Activated B cell treated with CpG ODN at 0.5 μM for 24 hours (primary cell): ENCODE measurements around the gene GJA4. TPM values are rescaled to one million over a fixed set of nuclear protein-coding genes. Genes with fewer than 3 reads are reported as not detected.

Experiments used
- ATAC-seq: fragments of 200-7000 bp; cut with Tn5 transposase; one replicate; pipeline ENCODE4 v1.10.0; 2021; ENCODE audit warnings: low read depth, mild to moderate bottlenecking, moderate library complexity
- CTCF ChIA-PET: fragments of 350-600 bp; sonication (Branson Sonifier 250); formaldehyde crosslinking; loops from one replicate; lab custom pipeline; 2021; ENCODE audit warnings: antibody characterized with exemption; lab: Charles Lee
- POLR2A ChIA-PET: fragments of 350-600 bp; sonication (Branson Sonifier 250); formaldehyde crosslinking; loops from one replicate; lab custom pipeline; 2021; ENCODE audit warnings: antibody characterized with exemption; lab: Charles Lee
- DNase-seq: peaks from one replicate; pipeline ENCODE4 v3.0.0; 2022
- H3K27ac Mint-ChIP-seq: one replicate; pipeline ENCODE4 v1.8.0; 2020; ENCODE audit warnings: mixed read lengths
- H3K27me3 Mint-ChIP-seq: one replicate; pipeline ENCODE4 v1.8.0; 2021; ENCODE audit warnings: mixed read lengths
- H3K36me3 Mint-ChIP-seq: one replicate; pipeline ENCODE4 v1.8.0; 2021; ENCODE audit warnings: low read depth, mixed read lengths
- H3K4me1 Mint-ChIP-seq: one replicate; pipeline ENCODE4 v1.8.0; 2021; ENCODE audit warnings: mixed read lengths
- H3K4me3 Mint-ChIP-seq: one replicate; pipeline ENCODE4 v1.8.0; 2020; ENCODE audit warnings: mild to moderate bottlenecking, mixed read lengths
- H3K9me3 Mint-ChIP-seq: one replicate; pipeline ENCODE4 v1.8.0; 2020; ENCODE audit warnings: mixed read lengths
- intact Hi-C: fragments of 100-400 bp; cut with micrococcal nuclease; formaldehyde crosslinking; loops from one replicate; pipeline ENCODE4 v1.15.1; 2024
- total RNA-seq: library from RNA; stranded (reverse); gene quantifications from 2 replicates; pipeline ENCODE4 v1.2.3, GENCODE V29; 2022
- TF ChIP-seq, protein P1 (sequence below): fragments of 200-600 bp; IDR thresholded peaks from one replicate; pipeline ENCODE4 v1.8.0; 2022; ENCODE audit warnings: antibody characterized with exemption, mild to moderate bottlenecking

GJA4 gene
- total RNA-seq, 1 donor from 2014 or later = not detected

- H3K27ac Mint-ChIP-seq = no peak overlapping the region
- no peak for ATAC-seq
- H3K4me3 Mint-ChIP-seq = no peak overlapping the region
- H3K4me1 Mint-ChIP-seq = no peaks in the 10 kb centered on the region
- intact Hi-C loops = no loop called here
- CTCF ChIA-PET = no interaction called here
- H3K9me3 Mint-ChIP-seq = no peaks in the 10 kb centered on the region
- no peak for DNase-seq
- no peaks in the 10 kb centered on the region for H3K36me3 Mint-ChIP-seq
- TF ChIP-seq, protein P1, sequence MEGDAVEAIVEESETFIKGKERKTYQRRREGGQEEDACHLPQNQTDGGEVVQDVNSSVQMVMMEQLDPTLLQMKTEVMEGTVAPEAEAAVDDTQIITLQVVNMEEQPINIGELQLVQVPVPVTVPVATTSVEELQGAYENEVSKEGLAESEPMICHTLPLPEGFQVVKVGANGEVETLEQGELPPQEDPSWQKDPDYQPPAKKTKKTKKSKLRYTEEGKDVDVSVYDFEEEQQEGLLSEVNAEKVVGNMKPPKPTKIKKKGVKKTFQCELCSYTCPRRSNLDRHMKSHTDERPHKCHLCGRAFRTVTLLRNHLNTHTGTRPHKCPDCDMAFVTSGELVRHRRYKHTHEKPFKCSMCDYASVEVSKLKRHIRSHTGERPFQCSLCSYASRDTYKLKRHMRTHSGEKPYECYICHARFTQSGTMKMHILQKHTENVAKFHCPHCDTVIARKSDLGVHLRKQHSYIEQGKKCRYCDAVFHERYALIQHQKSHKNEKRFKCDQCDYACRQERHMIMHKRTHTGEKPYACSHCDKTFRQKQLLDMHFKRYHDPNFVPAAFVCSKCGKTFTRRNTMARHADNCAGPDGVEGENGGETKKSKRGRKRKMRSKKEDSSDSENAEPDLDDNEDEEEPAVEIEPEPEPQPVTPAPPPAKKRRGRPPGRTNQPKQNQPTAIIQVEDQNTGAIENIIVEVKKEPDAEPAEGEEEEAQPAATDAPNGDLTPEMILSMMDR = no peak
- POLR2A ChIA-PET = no interaction called here
- H3K27me3 Mint-ChIP-seq = no peaks in the 10 kb centered on the region
Observed at GRCh38 chr1:34833711-34834110, 40.9 kb downstream of the GJA4 start.

DNA sequence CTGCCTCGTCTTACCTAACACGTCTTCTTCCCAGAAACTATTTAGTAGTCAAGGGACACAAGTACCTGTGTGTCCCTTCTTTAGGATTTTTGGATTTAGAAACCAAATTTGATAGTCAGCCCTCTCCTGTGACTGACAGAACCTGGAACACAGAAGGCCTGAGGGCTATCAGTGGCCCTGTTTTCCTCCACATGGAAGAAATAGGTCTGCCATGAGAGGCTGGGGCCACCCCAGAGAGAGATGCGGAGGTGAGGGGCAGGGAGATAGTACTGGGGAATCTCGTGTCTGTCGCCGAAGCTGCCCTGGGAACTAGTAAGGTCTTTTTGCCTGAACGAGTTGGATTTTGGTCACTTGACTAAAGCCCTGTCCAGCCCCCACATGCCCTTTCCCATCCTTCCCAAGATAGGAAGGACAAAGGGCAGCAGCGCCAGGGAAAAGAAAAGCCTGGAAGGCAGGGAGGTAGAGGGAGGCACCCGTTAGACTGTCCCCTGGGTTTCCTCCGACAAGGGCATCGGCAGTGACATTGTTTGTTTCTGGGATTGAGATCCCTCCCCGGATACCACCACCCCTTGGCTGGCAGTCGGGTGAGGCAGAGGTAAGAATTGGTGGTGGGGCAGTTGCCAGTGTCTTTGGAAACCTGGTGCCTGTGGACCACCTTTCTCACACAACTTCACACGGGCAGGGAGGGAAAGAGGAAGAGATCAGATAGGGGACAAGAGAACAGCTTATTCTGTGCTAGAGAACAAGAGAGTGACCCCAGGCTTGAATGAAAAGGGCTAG, 46.9 kb downstream of the GJA4 start:
- intact Hi-C loops = no loop called here
- H3K4me3 Mint-ChIP-seq = no peak overlapping the region
- H3K4me1 Mint-ChIP-seq = no peaks in the 10 kb centered on the region
- no peaks in the 10 kb centered on the region for H3K9me3 Mint-ChIP-seq
- ChIA-PET CTCF (no interaction called here), POLR2A (no interaction called here)
- peaks cover 3% of the 10 kb centered on the region for H3K36me3 Mint-ChIP-seq
- TF ChIP-seq, protein P1 = no peak
- H3K27me3 Mint-ChIP-seq = no peaks in the 10 kb centered on the region
- no peak for DNase-seq
- H3K27ac Mint-ChIP-seq = no peak overlapping the region
- no peak for ATAC-seq

GRCh38 chr1:34840426-34840825, 47.6 kb downstream of the GJA4 start:
- ATAC-seq (no peak), DNase-seq (no peak)
- intact Hi-C loops = no loop called here
- Mint-ChIP-seq H3K36me3 (peaks cover 3% of the 10 kb centered on the region), H3K9me3 (no peaks in the 10 kb centered on the region), H3K27me3 (no peaks in the 10 kb centered on the region), H3K4me3 (no peak overlapping the region), H3K4me1 (no peaks in the 10 kb centered on the region), H3K27ac (no peak overlapping the region)
- ChIA-PET POLR2A (no interaction called here), CTCF (no interaction called here)
- TF ChIP-seq, protein P1 = no peak

GRCh38 chr1:34842073-34842472, 49.3 kb downstream of the GJA4 start:
- CTCF ChIA-PET = no interaction called here
- Mint-ChIP-seq H3K9me3 (no peaks in the 10 kb centered on the region), H3K27me3 (no peaks in the 10 kb centered on the region), H3K4me1 (no peaks in the 10 kb centered on the region), H3K4me3 (no peak overlapping the region), H3K27ac (no peak overlapping the region), H3K36me3 (peaks cover 5% of the 10 kb centered on the region)
- POLR2A ChIA-PET = no interaction called here
- TF ChIP-seq, protein P1 = no peak
- ATAC-seq = no peak
- intact Hi-C loops = no loop called here
- DNase-seq = no peak

DNA sequence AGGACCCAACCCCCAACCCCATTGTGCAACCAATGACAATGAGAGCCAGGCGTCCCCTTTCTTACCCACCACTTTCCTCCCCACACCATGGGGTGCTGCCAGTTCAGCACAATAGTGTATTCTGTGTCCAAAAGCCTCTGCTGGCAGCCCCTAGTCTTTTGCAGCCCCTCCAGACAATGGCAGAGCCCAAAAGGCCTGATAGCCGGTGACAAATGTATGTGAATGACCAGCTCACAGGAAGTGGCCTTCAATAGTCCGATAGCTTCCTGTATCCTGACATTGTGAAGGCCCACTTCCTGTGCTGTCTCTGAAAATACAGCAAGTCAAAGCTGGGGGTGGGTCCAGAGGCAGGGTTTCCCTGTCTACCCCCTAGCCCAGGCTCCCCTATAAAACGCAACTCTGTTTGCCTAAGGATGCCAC, 50.2 kb downstream of the GJA4 start:
- no peaks in the 10 kb centered on the region for H3K27me3 Mint-ChIP-seq
- no peaks in the 10 kb centered on the region for H3K9me3 Mint-ChIP-seq
- TF ChIP-seq, protein P1 = no peak
- H3K36me3 Mint-ChIP-seq = peaks cover 9% of the 10 kb centered on the region
- ATAC-seq (no peak), DNase-seq (no peak)
- POLR2A ChIA-PET = no interaction called here
- CTCF ChIA-PET = no interaction called here
- no peak overlapping the region for H3K4me3 Mint-ChIP-seq
- no peaks in the 10 kb centered on the region for H3K4me1 Mint-ChIP-seq
- no peak overlapping the region for H3K27ac Mint-ChIP-seq
- intact Hi-C loops = no loop called here
